IMR-90 (cell line): Measurements from ENCODE around the gene CLCC1. TPM values are rescaled to one million over a fixed set of nuclear protein-coding genes. Genes with fewer than 3 reads are reported as not detected.

Source experiments
- ATAC-seq: fragments of 200-7000 bp; cut with Tn5 transposase; 2 replicates; pipeline ENCODE4 v1.9.1; 2020; ENCODE audit warnings: low read depth, mild to moderate bottlenecking, moderate library complexity
- BruUV-seq: library from RNA; stranded (reverse); fragments of 400-500 nt; replicated peaks from 2 replicates; lab custom pipeline; 2021; lab: Mats Ljungman, UMichigan
- CTCF ChIA-PET: fragments of 300-600 bp; formaldehyde crosslinking; extraction: SDS; loops from one replicate; lab custom pipeline; 2021; ENCODE audit warnings: antibody characterized with exemption; lab: Yijun Ruan, JAX
- POLR2A ChIA-PET: fragments of 300-600 bp; sonication (Branson Sonifier 250); formaldehyde crosslinking; loops from one replicate; lab custom pipeline; 2022; ENCODE audit warnings: antibody characterized with exemption; ENCODE audit not compliant: unreplicated experiment; lab: Charles Lee
- DNase-seq: peaks from one replicate; pipeline ENCODE4 v3.0.0; 2013
- H2AFZ ChIP-seq: replicated peaks from 2 replicates; pipeline ENCODE3; 2013; ENCODE audit warnings: low read length, mild to moderate bottlenecking; ENCODE audit not compliant: poor library complexity
- H2AK5ac ChIP-seq: 2 replicates; pipeline ENCODE4 v1.6.1; 2013; ENCODE audit warnings: low read depth, low read length, inconsistent platforms
- H2AK9ac ChIP-seq: replicated peaks from 2 replicates; pipeline ENCODE3; 2013; ENCODE audit warnings: mild to moderate bottlenecking, low read depth, low read length, moderate library complexity; ENCODE audit not compliant: poor library complexity
- H2BK120ac ChIP-seq: 2 replicates; pipeline ENCODE4 v1.6.1; 2013; ENCODE audit warnings: low read depth, low read length, inconsistent platforms
- H2BK15ac ChIP-seq: 3 replicates; pipeline ENCODE4 v1.6.1; 2013; ENCODE audit warnings: low read depth, low read length, inconsistent platforms
- H2BK20ac ChIP-seq: 2 replicates; pipeline ENCODE4 v1.6.1; 2013; ENCODE audit warnings: low read depth, mild to moderate bottlenecking, inconsistent platforms, low read length, moderate library complexity
- H2BK5ac ChIP-seq: 2 replicates; pipeline ENCODE4 v1.6.1; 2013; ENCODE audit warnings: mild to moderate bottlenecking, low read depth, low read length, inconsistent platforms; ENCODE audit not compliant: poor library complexity, severe bottlenecking
- H3K14ac ChIP-seq: replicated peaks from 2 replicates; pipeline ENCODE4 v1.6.1; 2013; ENCODE audit warnings: low read depth, low read length, inconsistent platforms
- H3K18ac ChIP-seq: 2 replicates; pipeline ENCODE4 v1.6.1; 2013; ENCODE audit warnings: low read depth, low read length, control low read depth
- H3K23ac ChIP-seq: 2 replicates; pipeline ENCODE4 v1.6.1; 2013; ENCODE audit warnings: low read depth, low read length, inconsistent platforms
- H3K27ac ChIP-seq: 2 replicates; pipeline ENCODE4 v1.5.1; 2013; ENCODE audit warnings: mild to moderate bottlenecking, control low read depth, low read length; ENCODE audit not compliant: insufficient read depth
- H3K27me3 ChIP-seq: 2 replicates; pipeline ENCODE4 v1.6.1; 2013; ENCODE audit warnings: low read length; ENCODE audit not compliant: control insufficient read depth, insufficient read depth
- H3K36me3 ChIP-seq: 2 replicates; pipeline ENCODE4 v1.6.1; 2013; ENCODE audit warnings: low read length, mixed read lengths; ENCODE audit not compliant: control insufficient read depth, insufficient read depth
- H3K4ac ChIP-seq: 2 replicates; pipeline ENCODE4 v1.6.1; 2013; ENCODE audit warnings: low read depth, low read length, inconsistent platforms
- H3K4me1 ChIP-seq: 2 replicates; pipeline ENCODE4 v1.6.1; 2013; ENCODE audit warnings: low read length, mixed read lengths; ENCODE audit not compliant: control insufficient read depth, insufficient read depth
- H3K4me2 ChIP-seq: 2 replicates; pipeline ENCODE4 v1.6.1; 2013; ENCODE audit warnings: low read depth, mild to moderate bottlenecking, control low read depth, low read length, moderate library complexity
- H3K4me3 ChIP-seq: 2 replicates; pipeline ENCODE4 v1.5.1; 2013; ENCODE audit warnings: low read depth, mild to moderate bottlenecking, control low read depth, low read length, moderate library complexity; ENCODE audit not compliant: insufficient read depth
- H3K56ac ChIP-seq: 2 replicates; pipeline ENCODE4 v1.6.1; 2013; ENCODE audit warnings: low read length, inconsistent platforms; ENCODE audit not compliant: insufficient read depth; ENCODE audit errors: extremely low read depth
- H3K79me1 ChIP-seq, 2 experiments: 2 replicates each; pipeline ENCODE4 v1.6.1; 2013; ENCODE audit warnings: low read length in 2 of 2, inconsistent platforms in 1 of 2, low read depth in 1 of 2
- H3K9ac ChIP-seq: 2 replicates; pipeline ENCODE4 v1.6.1; 2013; ENCODE audit warnings: low read depth, low read length, control low read depth
- H3K9me1 ChIP-seq: 2 replicates; pipeline ENCODE4 v1.6.1; 2013; ENCODE audit warnings: low read length, inconsistent platforms; ENCODE audit not compliant: insufficient read depth
- H3K9me3 ChIP-seq: 2 replicates; pipeline ENCODE4 v1.6.1; 2013; ENCODE audit warnings: low read length; ENCODE audit not compliant: control insufficient read depth, insufficient read depth
- H4K20me1 ChIP-seq: 2 replicates; pipeline ENCODE4 v1.6.1; 2013; ENCODE audit warnings: low read length, inconsistent platforms; ENCODE audit not compliant: insufficient read depth
- H4K5ac ChIP-seq: 2 replicates; pipeline ENCODE4 v1.6.1; 2013; ENCODE audit warnings: mild to moderate bottlenecking, low read depth, low read length, control low read depth
- H4K8ac ChIP-seq, 2 experiments: 2 replicates each; pipeline ENCODE4 v1.6.1; 2013; ENCODE audit warnings: low read depth in 2 of 2, low read length in 2 of 2, control low read depth in 1 of 2, inconsistent platforms in 1 of 2
- H4K91ac ChIP-seq: 2 replicates; pipeline ENCODE4 v1.6.1; 2013; ENCODE audit warnings: low read depth, low read length, inconsistent platforms; ENCODE audit not compliant: insufficient read depth
- BHLHE40 ChIP-seq: fragments of 150-350 bp; IDR thresholded peaks from 2 replicates; pipeline ENCODE4 v1.6.1; 2016; ENCODE audit warnings: mild to moderate bottlenecking, low read depth, low read length
- CEBPB ChIP-seq: IDR thresholded peaks from 2 replicates; pipeline ENCODE4 v1.6.1; 2012; ENCODE audit warnings: low read depth, low read length, improper control_type of control experiment
- CHD1 ChIP-seq: IDR thresholded peaks from 2 replicates; pipeline ENCODE4 v1.6.1; 2012; ENCODE audit warnings: low read depth, low read length, improper control_type of control experiment
- MAFK ChIP-seq: IDR thresholded peaks from 2 replicates; pipeline ENCODE4 v1.6.1; 2012; ENCODE audit warnings: low read depth, low read length, improper control_type of control experiment
- NFE2L2 ChIP-seq: fragments of 150-350 bp; IDR thresholded peaks from 2 replicates; pipeline ENCODE4 v1.6.1; 2016; ENCODE audit warnings: low read depth, mild to moderate bottlenecking, low read length
- RAD21 ChIP-seq: IDR thresholded peaks from 2 replicates; pipeline ENCODE4 v1.6.1; 2012; ENCODE audit warnings: low read length, improper control_type of control experiment
- RFX5 ChIP-seq: IDR thresholded peaks from 2 replicates; pipeline ENCODE4 v1.8.0; 2012; ENCODE audit warnings: low read depth, mild to moderate bottlenecking, low read length, moderate library complexity
- WGBS, 2 experiments: methylation state at CpG; one replicate each; pipeline versions ENCODE4 v1.1.5 to v1.1.7; 2013; ENCODE audit warnings: missing lambda C conversion rate in 2 of 2; ENCODE audit not compliant: insufficient read length in 1 of 2; ENCODE audit errors: extremely low coverage in 2 of 2; 5-methylcytosine and 5-hydroxymethylcytosine counted together
- dilution Hi-C: fragments of 300-500 bp; cut with HindIII; formaldehyde crosslinking; loops from one replicate; pipeline ENCODE4 v1.14.3; 2018; ENCODE audit warnings: low sequenced_read_pairs; ENCODE audit not compliant: unreplicated experiment
- in situ Hi-C: fragments of 300-500 bp; cut with MboI; formaldehyde crosslinking; loops from 3 replicates; pipeline ENCODE4 v1.14.3; 2019; ENCODE audit warnings: low sequenced_read_pairs, inconsistent platforms, mixed read lengths
- intact Hi-C: fragments of 100-400 bp; cut with micrococcal nuclease; formaldehyde crosslinking; loops from 2 replicates; pipeline ENCODE4 v1.10.0; 2022
- microRNA-seq, 2 experiments: library from miRNA; stranded (forward) in 1 of 2; unstranded in 1 of 2; fragments of 10-50 nt in 1 of 2; fragments of <30 nt in 1 of 2; gene quantifications in 1 of 2; microRNA quantifications in 1 of 2; one replicate each; pipeline versions ENCODE3 to v1.1.0; 2013 to 2020; ENCODE audit not compliant: insufficient read depth in 1 of 2, insufficient read length in 1 of 2, unreplicated experiment in 1 of 2
- polyA plus RNA-seq, 3 experiments: library from polyadenylated mRNA; depleted of rRNA; stranded (reverse); fragments of >200 nt; gene quantifications; 2 replicates each; pipeline ENCODE4 v1.2.3, GENCODE V29; 2012; ENCODE audit warnings: low replicate concordance in 1 of 3
- small RNA-seq, 5 experiments: library from RNA; depleted of rRNA; stranded (forward); fragments of <200 nt; gene quantifications; one replicate each; pipeline ENCODE3, GENCODE V24; 2012
- total RNA-seq: library from RNA; depleted of rRNA; stranded (reverse); fragments of >200 nt; gene quantifications from 2 replicates; pipeline ENCODE4 v1.2.3, GENCODE V29; 2012; rRNA removed
- TF ChIP-seq, protein P1 (sequence below): fragments of 150-350 bp; IDR thresholded peaks from 2 replicates; pipeline ENCODE4 v1.6.1; 2016; ENCODE audit warnings: low read depth, mild to moderate bottlenecking, low read length, moderate library complexity, borderline replicate concordance

Gene CLCC1
- total and polyA plus RNA-seq, 2 of the 4 experiments (the other 2 are of a cell fraction), result 19.3 to 29.6 TPM

DNA sequence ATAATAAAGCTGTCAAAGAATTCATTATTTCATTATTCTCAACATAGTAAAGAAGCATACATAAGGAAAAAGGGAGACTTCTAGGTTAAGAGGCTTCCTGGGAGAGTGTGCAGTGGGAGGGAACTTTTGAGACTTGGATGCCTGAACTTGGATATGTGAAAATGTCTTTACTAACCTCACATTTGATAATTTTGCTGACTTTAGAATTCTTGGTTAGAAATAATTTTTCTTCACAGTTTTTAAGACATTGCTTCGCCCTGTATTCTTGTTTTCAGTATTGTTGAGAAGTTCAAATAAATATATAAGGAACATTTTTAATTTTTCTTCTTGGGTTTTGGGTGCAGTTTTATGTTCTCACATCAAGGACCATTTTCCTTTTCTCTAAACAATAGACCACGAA, 46.5 kb downstream of the CLCC1 start:
- Histone ChIP-seq H3K23ac (no peak overlapping the region), H2BK20ac (no peak overlapping the region), H3K4me3 (no peak overlapping the region), H2AFZ (no peak overlapping the region), H3K36me3 (peaks cover 3% of the 10 kb centered on the region; the same call in 1 of the 2 replicates), H3K79me1 (no peaks in the 10 kb centered on the region), H4K20me1 (no peaks in the 10 kb centered on the region), H3K9me3 (no peaks in the 10 kb centered on the region), H3K4me2 (no peak overlapping the region), H3K27ac (no peak overlapping the region), H3K4ac (no peak overlapping the region), H2BK5ac (no peak overlapping the region), H3K9ac (no peak overlapping the region), H3K27me3 (no peaks in the 10 kb centered on the region), H3K14ac (no peak overlapping the region), H4K5ac (no peak overlapping the region), H4K8ac (no peak overlapping the region), H2BK120ac (no peak overlapping the region), H3K9me1 (no peaks in the 10 kb centered on the region), H3K56ac (no peak overlapping the region), H2BK15ac (no peak overlapping the region), H2AK5ac (no peak overlapping the region), H3K4me1 (no peaks in the 10 kb centered on the region), H3K18ac (no peak overlapping the region), H4K91ac (no peak overlapping the region), H2AK9ac (no peak overlapping the region)
- in situ Hi-C loops, result no loop called here
- dilution Hi-C loops, result no loop called here
- no CpG with 5 or more reads among the region's 2 CpGs for WGBS, 2 experiments
- CTCF ChIA-PET, result no interaction called here
- POLR2A ChIA-PET, result no interaction called here
- no peak for TF ChIP-seq RAD21
- TF ChIP-seq BHLHE40, result no peak
- TF ChIP-seq, protein P1, sequence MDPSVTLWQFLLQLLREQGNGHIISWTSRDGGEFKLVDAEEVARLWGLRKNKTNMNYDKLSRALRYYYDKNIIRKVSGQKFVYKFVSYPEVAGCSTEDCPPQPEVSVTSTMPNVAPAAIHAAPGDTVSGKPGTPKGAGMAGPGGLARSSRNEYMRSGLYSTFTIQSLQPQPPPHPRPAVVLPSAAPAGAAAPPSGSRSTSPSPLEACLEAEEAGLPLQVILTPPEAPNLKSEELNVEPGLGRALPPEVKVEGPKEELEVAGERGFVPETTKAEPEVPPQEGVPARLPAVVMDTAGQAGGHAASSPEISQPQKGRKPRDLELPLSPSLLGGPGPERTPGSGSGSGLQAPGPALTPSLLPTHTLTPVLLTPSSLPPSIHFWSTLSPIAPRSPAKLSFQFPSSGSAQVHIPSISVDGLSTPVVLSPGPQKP, result no peak
- TF ChIP-seq CHD1, result no peak
- TF ChIP-seq MAFK, result 0 out of 2 replicates have a peak, but pooled peaks have one; percentile 10
- no peak for TF ChIP-seq CEBPB
- TF ChIP-seq NFE2L2, result no peak
- TF ChIP-seq RFX5, result no peak
- no TSS peak for BruUV-seq
- no peak for DNase-seq
- no peak for ATAC-seq
- intact Hi-C loops, result no loop called here

Small RNA genes within 50 kb of the gene (microRNA-seq; reads per million reads assigned to microRNA genes)
- gene BX679664.2 (ENCODE audit: insufficient read depth, insufficient read length), result not detected

Small RNA genes within 50 kb of the gene (small RNA-seq; reads per million reads assigned to genes)
- 0 reads per million in 5 experiments for gene BX679664.2

Other genes with a start within 250 kb of the CLCC1 start
- gene STXBP3, start 216.8 kb downstream of the CLCC1 start, total RNA-seq, result 19.7 and 38.3 TPM in 2 replicates
- 14.2 and 19.1 TPM in 2 replicates for gene STXBP3, start 216.8 kb downstream of the CLCC1 start, polyA plus RNA-seq (2012; rRNA removed)
- gene AKNAD1, start 106.4 kb downstream of the CLCC1 start, total RNA-seq, result 0.18 and 0.28 TPM in 2 replicates
- gene AKNAD1, start 106.4 kb downstream of the CLCC1 start, polyA plus RNA-seq (2012; rRNA removed), result 0.07 and 0.55 TPM in 2 replicates
- 16.7 and 23.1 TPM in 2 replicates for gene GPSM2, start 86.5 kb downstream of the CLCC1 start, total RNA-seq
- gene GPSM2, start 86.5 kb downstream of the CLCC1 start, polyA plus RNA-seq (2012; rRNA removed), result 7.1 and 9.3 TPM in 2 replicates
- 17.4 and 23.3 TPM in 2 replicates for gene WDR47, start 78.6 kb upstream of the CLCC1 start, total RNA-seq
- 7.4 and 8.2 TPM in 2 replicates for gene WDR47, start 78.6 kb upstream of the CLCC1 start, polyA plus RNA-seq (2012; rRNA removed)
- 13.1 and 81.4 TPM in 2 replicates for gene TAF13, start 112.5 kb upstream of the CLCC1 start, total RNA-seq
- 28.0 and 42.5 TPM in 2 replicates for gene TAF13, start 112.5 kb upstream of the CLCC1 start, polyA plus RNA-seq (2012; rRNA removed)
- 27.5 and 32.1 TPM in 2 replicates for gene TMEM167B, start 127.3 kb upstream of the CLCC1 start, total RNA-seq
- 19.2 and 21.6 TPM in 2 replicates for gene TMEM167B, start 127.3 kb upstream of the CLCC1 start, polyA plus RNA-seq (2012; rRNA removed)
- gene ELAPOR1, start 150.6 kb upstream of the CLCC1 start, total RNA-seq, result 0.28 and 0.54 TPM in 2 replicates
- gene ELAPOR1, start 150.6 kb upstream of the CLCC1 start, polyA plus RNA-seq (2012; rRNA removed), result 1.6 and 1.7 TPM in 2 replicates